Fibroblast of pulmonary artery (primary cell): ENCODE measurements around the gene DUSP15.

Source experiments
- DNase-seq: peaks from one replicate; pipeline ENCODE4 v3.0.0-alpha.2; 2010; ENCODE audit warnings: low read depth
- H3K4me3 ChIP-seq: replicated peaks from 2 replicates; pipeline ENCODE4 v1.5.1; 2011; ENCODE audit warnings: low read depth, mild to moderate bottlenecking, control low read depth, low read length, moderate library complexity
- TF ChIP-seq, protein P1 (sequence below): IDR thresholded peaks from 2 replicates; pipeline ENCODE4 v1.5.1; 2011; ENCODE audit warnings: mild to moderate bottlenecking, control low read depth, low read length, inconsistent platforms; ENCODE audit errors: missing control alignments

DUSP15 gene

DNA sequence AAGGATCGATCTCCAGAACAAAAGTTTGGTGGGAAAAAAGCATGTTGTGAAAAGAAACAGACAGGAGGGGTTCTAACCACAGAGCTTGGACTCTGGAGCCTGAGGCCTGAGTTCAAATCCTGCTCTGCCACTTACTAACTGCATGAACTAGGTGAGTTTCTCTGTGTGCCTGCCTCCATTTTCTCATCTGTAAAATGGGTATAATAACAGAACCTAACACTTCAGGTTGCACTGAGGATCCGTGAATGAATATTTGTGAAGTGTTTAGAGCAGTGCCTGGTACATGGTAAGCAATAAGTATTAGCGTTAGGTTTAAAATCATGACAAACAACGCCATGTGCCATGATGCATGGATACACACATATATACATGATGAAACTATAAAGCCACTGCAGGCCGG, 36.7 kb upstream of the DUSP15 start:
- TF ChIP-seq, protein P1, sequence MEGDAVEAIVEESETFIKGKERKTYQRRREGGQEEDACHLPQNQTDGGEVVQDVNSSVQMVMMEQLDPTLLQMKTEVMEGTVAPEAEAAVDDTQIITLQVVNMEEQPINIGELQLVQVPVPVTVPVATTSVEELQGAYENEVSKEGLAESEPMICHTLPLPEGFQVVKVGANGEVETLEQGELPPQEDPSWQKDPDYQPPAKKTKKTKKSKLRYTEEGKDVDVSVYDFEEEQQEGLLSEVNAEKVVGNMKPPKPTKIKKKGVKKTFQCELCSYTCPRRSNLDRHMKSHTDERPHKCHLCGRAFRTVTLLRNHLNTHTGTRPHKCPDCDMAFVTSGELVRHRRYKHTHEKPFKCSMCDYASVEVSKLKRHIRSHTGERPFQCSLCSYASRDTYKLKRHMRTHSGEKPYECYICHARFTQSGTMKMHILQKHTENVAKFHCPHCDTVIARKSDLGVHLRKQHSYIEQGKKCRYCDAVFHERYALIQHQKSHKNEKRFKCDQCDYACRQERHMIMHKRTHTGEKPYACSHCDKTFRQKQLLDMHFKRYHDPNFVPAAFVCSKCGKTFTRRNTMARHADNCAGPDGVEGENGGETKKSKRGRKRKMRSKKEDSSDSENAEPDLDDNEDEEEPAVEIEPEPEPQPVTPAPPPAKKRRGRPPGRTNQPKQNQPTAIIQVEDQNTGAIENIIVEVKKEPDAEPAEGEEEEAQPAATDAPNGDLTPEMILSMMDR: no peak
- no peak overlapping the region for H3K4me3 ChIP-seq
- DNase-seq: no peak

DNA sequence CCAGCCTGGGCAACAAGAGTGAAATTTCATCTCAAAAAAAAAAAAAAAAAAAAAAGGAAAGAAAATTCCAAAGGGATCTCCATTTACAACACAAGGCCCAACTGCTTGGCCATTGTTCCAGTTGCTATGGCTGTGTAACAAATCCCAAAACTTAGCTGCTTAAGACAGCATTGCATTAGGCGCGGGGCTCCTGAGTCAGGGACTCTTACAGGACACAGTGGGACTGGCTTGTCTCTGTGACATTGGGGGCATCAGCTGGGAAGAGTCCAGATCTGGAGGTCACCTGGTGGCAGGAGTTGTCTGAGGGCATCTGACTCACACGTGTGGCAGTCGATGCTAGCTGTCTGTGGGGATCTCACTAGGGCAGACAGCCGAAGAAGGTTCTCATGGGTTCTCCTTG, 35.7 kb upstream of the DUSP15 start:
- TF ChIP-seq, protein P1: no peak
- H3K4me3 ChIP-seq: no peak overlapping the region
- DNase-seq: no peak

DNA sequence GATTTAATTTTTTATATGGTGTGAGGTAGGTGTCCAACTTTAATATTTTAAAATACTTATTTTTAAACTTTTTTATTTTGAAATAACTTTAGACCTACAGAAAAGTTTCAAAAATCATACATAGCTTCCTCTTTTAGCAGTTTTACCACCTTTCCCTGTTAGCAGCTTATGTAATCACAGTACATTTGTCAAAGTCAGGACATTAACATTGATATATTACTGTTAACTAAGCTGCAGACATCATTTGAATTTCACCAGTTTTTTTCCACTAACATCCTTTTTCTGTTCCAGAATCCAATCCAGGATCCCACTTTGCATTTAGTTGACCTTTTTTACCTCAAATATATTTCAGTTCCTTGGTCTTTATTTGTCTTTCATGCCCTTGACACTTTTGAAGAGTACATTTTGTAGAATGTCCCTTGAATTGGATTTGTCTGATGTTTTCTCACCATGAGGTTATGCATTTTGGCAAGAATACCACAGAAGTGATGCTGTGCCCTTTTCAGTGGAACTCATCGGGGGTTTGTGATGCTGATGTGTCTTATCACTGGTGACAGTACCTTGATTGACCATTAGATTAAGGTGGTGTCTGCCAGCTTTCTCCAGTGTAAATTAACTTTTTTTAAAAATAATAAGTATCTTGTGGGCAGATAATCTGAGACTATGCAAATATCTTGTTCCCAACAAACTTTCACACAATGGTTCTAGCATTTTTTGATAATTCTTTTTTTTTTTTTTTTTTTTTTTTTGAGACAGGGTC, 33.5 kb upstream of the DUSP15 start:
- DNase-seq: no peak
- H3K4me3 ChIP-seq: no peak overlapping the region
- TF ChIP-seq, protein P1: no peak

DNA sequence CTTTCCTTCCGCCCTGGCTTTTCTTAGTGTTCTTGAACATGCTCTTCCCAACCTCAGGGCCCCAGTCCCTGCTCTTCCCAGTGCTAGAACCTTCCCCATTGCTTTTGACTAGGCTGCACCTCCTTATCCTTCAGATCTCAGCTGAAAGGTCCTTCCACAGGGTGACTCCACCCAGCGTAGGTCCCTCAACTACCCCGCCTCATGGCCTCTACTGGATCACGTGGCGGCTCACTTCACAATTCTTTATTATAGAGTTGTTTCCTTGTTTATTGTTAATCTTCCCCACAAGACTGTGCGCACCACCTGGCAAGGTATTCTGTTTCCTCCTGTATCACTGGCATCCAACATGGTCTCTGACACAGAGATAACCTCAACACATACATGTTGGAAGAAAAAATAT, 31.3 kb upstream of the DUSP15 start:
- DNase-seq: no peak
- TF ChIP-seq, protein P1: no peak
- no peak overlapping the region for H3K4me3 ChIP-seq

DNA sequence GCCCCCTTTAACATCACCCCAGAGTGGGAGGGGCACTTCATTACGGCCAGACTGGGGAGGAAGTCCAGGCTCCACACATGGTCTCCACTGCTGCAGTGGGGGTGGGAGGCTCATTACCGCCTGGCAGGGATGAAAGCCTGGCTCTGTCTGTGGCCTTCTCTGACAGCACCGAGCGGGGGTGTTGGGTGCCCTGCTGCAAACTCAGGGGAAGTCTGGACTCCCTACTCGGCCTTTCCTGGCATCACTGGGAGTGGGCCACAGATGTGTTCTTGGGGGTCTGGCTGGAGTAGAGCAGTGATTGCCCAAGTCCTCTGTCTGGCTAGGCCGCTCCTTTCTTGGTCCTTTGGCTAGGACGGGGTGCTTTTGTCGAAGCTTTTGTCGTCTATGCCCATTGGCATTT, 27.2 kb upstream of the DUSP15 start:
- H3K4me3 ChIP-seq: no peak overlapping the region
- DNase-seq: no peak

DNA sequence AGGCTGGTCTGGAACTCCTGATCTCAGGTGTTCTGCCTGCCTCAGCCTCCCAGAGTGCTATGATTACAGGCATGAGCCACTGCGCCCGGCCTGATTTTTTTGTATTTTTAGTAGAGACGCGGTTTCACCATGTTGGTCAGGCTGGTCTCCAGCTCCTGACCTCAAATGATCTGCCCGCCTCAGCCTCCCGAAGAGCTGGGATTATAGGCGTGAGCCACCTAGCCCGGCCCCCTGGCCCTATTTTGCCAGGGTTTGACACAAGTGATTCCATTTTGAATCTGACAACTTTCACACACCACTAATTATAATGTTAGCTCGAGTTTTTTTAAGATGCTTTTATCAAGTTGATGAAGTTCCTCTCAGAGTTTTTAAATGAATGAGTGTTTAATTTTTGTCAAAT, 25.7 kb upstream of the DUSP15 start:
- TF ChIP-seq, protein P1: no peak
- H3K4me3 ChIP-seq: no peak overlapping the region
- DNase-seq: no peak

More for the DNA sequence above, 27.2 kb upstream of the DUSP15 start:
- TF ChIP-seq, protein P1: no peak
